HG03280 (cell line): ENCODE data around the gene CSDE1.

ENCODE experiments used
- ATAC-seq: cut with Tn5 transposase; IDR thresholded peaks from one replicate; pipeline ENCODE4 v1.9.1; 2021; ENCODE audit warnings: mild to moderate bottlenecking, moderate library complexity; ENCODE audit not compliant: unreplicated experiment

CSDE1 gene

GRCh38 chr1:114668784-114669561 lies 88.8 kb downstream of the CSDE1 start:
- no peak for ATAC-seq

GRCh38 chr1:114668373-114668772 lies 89.4 kb downstream of the CSDE1 start:
- no peak for ATAC-seq

- no peak for ATAC-seq
Measured at GRCh38 chr1:114666954-114667353, 90.8 kb downstream of the CSDE1 start.
